ENCODE data around the gene TJAP1. TPM values are rescaled to one million over a fixed set of nuclear protein-coding genes. Genes with fewer than 3 reads are reported as not detected.

Gene TJAP1
- total and polyA plus RNA-seq, 2 donors (not counting 3 experiments of a cell fraction or from before 2014, with no cell fraction given), result 28.4 to 31.8 TPM

DNA sequence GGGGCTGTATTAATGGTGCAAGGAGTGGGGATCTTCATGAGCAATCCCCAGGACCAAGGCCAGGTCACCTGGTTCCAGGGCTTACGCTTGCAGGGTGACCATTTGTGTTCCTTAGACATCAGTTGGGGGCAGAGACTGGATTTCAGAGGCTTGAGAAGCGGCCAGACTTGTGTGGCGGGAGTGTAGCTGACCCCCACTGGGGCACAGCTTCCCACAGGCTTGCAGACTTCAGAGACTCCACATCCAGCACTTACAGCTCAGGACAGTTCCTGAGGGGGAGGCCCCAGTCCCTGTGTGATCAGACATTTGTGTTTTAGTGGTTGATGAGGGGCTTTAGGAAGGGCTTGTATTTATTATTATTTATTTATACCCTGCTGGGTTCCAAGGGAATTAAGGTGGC, 15.3 kb downstream of the TJAP1 start:
- no peak for FAIRE-seq
- Histone ChIP-seq H3K9me1 (replicated peaks; ENCODE audit: control insufficient read depth, extremely low read depth, insufficient read depth, low read length) (no peaks in the 10 kb centered on the region), H3K9me3 (replicated peaks; ENCODE audit: control insufficient read depth, insufficient read depth, low read length) (no peaks in the 10 kb centered on the region), H3K4me2 (ENCODE audit: insufficient read depth, low read length) (no peak overlapping the region), H2AFZ (ENCODE audit: low read depth, low read length) (no peak overlapping the region), H3K4me3 (replicated peaks in 1 of 3; ENCODE audit: insufficient read depth in 1 of 3, low read depth in 1 of 3, low read length in 3 of 3) (no peak overlapping the region), H3K4me1 (ENCODE audit: control insufficient read depth, extremely low read depth, insufficient read depth, low read length) (peaks cover 12% of the 10 kb centered on the region), H4K20me1 (replicated peaks; ENCODE audit: control insufficient read depth, extremely low read depth, insufficient read depth, low read length) (no peaks in the 10 kb centered on the region), H3K27ac (ENCODE audit: insufficient read depth, low read depth, low read length) (no peak overlapping the region), H3K36me3 (ENCODE audit: control insufficient read depth in 2 of 2, extremely low read depth in 1 of 2, insufficient read depth in 2 of 2, low read length in 2 of 2) (peaks cover 0 to 5% of the 10 kb centered on the region in 2 experiments), H3K79me2 (ENCODE audit: control insufficient read depth, insufficient read depth, low read length) (no peaks in the 10 kb centered on the region), H3K27me3 (ENCODE audit: control insufficient read depth in 2 of 2, insufficient read depth in 2 of 2, low read length in 2 of 2) (no peaks in the 10 kb centered on the region), H3K9ac (replicated peaks; ENCODE audit: extremely low read depth, insufficient read depth, low read length) (no peak overlapping the region)
- intact Hi-C loops (cut with micrococcal nuclease), result no loop called here
- no TSS peak for BruUV-seq (replicated peaks)
- ChIA-PET POLR2A (interaction anchor here (1.3 kb wide), 1 partner anchor 15 kb away, joined by 4 read pairs; the partner anchor contains the start of gene TJAP1), CTCF (interaction anchor here (0.7 to 19.0 kb wide), 6 partner anchors 10 to 264 kb away, joined by 3 to 289 read pairs (median 6); partner anchors contain the start of genes ABCC10, DLK2, DNPH1 and LRRC73)
- dilution Hi-C loops (cut with MboI; ENCODE audit: extremely low pct_ligation_motif_present, low sequenced_read_pairs), result no loop called here
- no peak for DNase-seq (ENCODE audit: low read depth, low spot score)
- TF ChIP-seq MYC (IDR thresholded peaks at IDR 0.05; ENCODE audit: low read depth, low read length), result no peak
- TF ChIP-seq JUN (IDR thresholded peaks at IDR 0.05; ENCODE audit: borderline replicate concordance, insufficient read depth, insufficient read length, low read depth), result no peak
- TF ChIP-seq POLR2A (IDR thresholded peaks at IDR 0.05; ENCODE audit: low read depth, low read length), result no peak
- TF ChIP-seq, protein P1, sequence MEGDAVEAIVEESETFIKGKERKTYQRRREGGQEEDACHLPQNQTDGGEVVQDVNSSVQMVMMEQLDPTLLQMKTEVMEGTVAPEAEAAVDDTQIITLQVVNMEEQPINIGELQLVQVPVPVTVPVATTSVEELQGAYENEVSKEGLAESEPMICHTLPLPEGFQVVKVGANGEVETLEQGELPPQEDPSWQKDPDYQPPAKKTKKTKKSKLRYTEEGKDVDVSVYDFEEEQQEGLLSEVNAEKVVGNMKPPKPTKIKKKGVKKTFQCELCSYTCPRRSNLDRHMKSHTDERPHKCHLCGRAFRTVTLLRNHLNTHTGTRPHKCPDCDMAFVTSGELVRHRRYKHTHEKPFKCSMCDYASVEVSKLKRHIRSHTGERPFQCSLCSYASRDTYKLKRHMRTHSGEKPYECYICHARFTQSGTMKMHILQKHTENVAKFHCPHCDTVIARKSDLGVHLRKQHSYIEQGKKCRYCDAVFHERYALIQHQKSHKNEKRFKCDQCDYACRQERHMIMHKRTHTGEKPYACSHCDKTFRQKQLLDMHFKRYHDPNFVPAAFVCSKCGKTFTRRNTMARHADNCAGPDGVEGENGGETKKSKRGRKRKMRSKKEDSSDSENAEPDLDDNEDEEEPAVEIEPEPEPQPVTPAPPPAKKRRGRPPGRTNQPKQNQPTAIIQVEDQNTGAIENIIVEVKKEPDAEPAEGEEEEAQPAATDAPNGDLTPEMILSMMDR (IDR thresholded peaks at IDR 0.05; ENCODE audit: extremely low read depth in 1 of 2, insufficient read depth in 1 of 2, low read depth in 1 of 2, low read length in 2 of 2), result no peak
- TF ChIP-seq, protein P2, sequence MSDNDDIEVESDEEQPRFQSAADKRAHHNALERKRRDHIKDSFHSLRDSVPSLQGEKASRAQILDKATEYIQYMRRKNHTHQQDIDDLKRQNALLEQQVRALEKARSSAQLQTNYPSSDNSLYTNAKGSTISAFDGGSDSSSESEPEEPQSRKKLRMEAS (IDR thresholded peaks at IDR 0.05; ENCODE audit: insufficient read depth, insufficient read length), result no peak
- TF ChIP-seq POLR2AphosphoS5 (IDR thresholded peaks at IDR 0.05; ENCODE audit: insufficient read depth, low read depth, low read length), result no peak
- no peak for TF ChIP-seq EZH2 (IDR thresholded peaks at IDR 0.05; ENCODE audit: borderline replicate concordance, low read depth, low read length, severe bottlenecking)
- TF ChIP-seq FOS (IDR thresholded peaks at IDR 0.05; ENCODE audit: borderline replicate concordance, insufficient read depth, low read length), result no peak
- no peak for TF ChIP-seq GATA2 (IDR thresholded peaks at IDR 0.05; ENCODE audit: insufficient read depth, insufficient read length, low read depth, low read length)
